Activated naive CD8-positive, alpha-beta T cell (primary cell): Measurements from ENCODE around the gene TRDN.
"Not testable (repeated sequence)": the region's sequence is repeated elsewhere in the genome, so short reads cannot be mapped to it uniquely, and the experiment has no call there.

Experiments
- H3K27ac Mint-ChIP-seq: one replicate; pipeline ENCODE4 v1.8.0; 2021; ENCODE audit warnings: mixed read lengths
- H3K27me3 Mint-ChIP-seq: one replicate; pipeline ENCODE4 v1.8.0; 2021; ENCODE audit warnings: mixed read lengths
- H3K36me3 Mint-ChIP-seq: one replicate; pipeline ENCODE4 v1.8.0; 2021; ENCODE audit warnings: mixed read lengths
- H3K4me1 Mint-ChIP-seq: one replicate; pipeline ENCODE4 v1.8.0; 2021; ENCODE audit warnings: low read depth, mixed read lengths
- H3K4me3 Mint-ChIP-seq: one replicate; pipeline ENCODE4 v1.8.0; 2021; ENCODE audit warnings: mild to moderate bottlenecking, mixed read lengths
- H3K9me3 Mint-ChIP-seq: one replicate; pipeline ENCODE4 v1.8.0; 2021; ENCODE audit warnings: low read depth, mixed read lengths

The TRDN gene

DNA sequence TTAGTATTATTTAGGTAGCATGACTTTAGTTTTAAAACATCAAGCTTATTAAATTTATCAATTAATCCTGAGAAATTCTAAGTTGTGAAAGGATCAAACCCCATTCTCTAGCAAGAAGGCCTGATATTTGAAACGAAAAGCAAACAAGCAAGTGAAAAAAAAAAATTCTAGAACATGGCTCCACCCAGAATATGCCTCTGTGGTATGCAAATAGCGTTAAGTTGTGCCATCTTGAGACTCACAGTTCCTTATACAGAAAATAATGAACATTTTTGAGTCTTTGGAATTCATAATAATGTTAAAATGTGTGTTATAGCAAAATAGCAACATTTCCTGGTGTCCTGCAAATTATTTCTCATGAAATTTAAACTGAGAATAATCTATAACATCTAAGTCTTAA lies 42.0 kb downstream of the TRDN start:
- Mint-ChIP-seq H3K36me3 (no peaks in the 10 kb centered on the region), H3K27ac (no peak overlapping the region), H3K4me1 (no peaks in the 10 kb centered on the region), H3K4me3 (no peak overlapping the region), H3K9me3 (no peaks in the 10 kb centered on the region), H3K27me3 (no peaks in the 10 kb centered on the region)

DNA sequence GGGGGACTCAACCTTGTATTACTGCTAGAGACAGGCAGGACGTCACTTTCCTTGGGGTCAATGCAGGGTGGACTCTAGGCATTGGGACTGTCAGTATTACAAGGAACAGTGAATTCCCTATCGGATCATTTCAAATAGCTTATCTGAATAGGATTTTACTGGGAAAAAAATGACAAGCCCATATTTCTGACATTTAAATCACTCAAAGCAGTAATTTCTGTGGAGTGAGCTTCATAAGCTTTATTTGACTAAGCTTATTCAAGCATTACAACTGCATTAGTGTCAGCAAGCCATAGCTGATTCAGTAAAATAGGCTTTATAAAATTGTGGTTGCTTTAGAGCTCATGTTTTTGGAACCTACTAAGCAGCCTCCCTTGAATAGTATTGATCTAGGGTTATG lies 44.3 kb downstream of the TRDN start:
- Mint-ChIP-seq H3K27ac (no peak overlapping the region), H3K4me3 (no peak overlapping the region), H3K36me3 (no peaks in the 10 kb centered on the region), H3K4me1 (no peaks in the 10 kb centered on the region), H3K9me3 (no peaks in the 10 kb centered on the region), H3K27me3 (no peaks in the 10 kb centered on the region)

DNA sequence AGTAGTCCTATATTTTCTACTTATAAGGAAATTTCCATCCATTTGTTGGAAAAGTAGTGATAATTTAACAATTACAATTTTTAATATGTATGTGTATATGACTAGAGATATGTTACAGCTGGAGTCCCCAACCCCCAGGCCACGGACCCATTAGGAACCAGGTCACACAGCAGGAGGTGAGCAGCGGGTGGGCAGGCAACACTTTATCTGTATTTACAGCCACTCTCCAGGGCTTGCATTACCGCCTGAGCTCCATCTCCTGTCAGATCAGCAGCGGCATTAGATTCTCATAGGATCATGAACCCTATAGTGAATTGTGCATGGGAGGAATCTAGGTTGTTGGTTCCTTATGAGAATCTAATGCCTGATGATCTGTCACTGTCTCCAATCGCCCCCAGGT lies 46.8 kb downstream of the TRDN start:
- Mint-ChIP-seq H3K4me1 (no peaks in the 10 kb centered on the region), H3K4me3 (no peak overlapping the region), H3K27ac (no peak overlapping the region), H3K9me3 (no peaks in the 10 kb centered on the region), H3K27me3 (no peaks in the 10 kb centered on the region), H3K36me3 (no peaks in the 10 kb centered on the region)

DNA sequence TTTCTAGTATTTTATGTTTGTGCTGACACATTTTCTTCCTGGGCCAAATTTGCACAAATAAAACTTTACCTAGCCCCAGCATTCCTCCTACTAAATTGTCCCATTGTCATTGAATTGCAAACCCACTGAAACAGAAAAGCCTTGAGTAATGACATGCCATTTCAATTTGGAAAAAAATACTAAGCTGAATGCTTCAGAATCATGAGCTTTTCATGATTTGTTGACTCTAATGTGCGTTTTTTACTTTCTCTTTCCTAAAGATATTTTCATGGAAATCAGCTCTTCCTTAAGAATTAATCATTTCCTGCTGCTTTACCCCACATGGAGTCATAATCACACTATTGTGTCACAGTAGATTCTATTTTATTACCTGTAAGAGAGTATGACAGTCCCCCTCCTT lies 47.4 kb downstream of the TRDN start:
- H3K36me3 Mint-ChIP-seq, result no peaks in the 10 kb centered on the region
- no peaks in the 10 kb centered on the region for H3K4me1 Mint-ChIP-seq
- H3K4me3 Mint-ChIP-seq, result no peak overlapping the region
- H3K9me3 Mint-ChIP-seq, result no peaks in the 10 kb centered on the region
- no peaks in the 10 kb centered on the region for H3K27me3 Mint-ChIP-seq
- H3K27ac Mint-ChIP-seq, result no peak overlapping the region

DNA sequence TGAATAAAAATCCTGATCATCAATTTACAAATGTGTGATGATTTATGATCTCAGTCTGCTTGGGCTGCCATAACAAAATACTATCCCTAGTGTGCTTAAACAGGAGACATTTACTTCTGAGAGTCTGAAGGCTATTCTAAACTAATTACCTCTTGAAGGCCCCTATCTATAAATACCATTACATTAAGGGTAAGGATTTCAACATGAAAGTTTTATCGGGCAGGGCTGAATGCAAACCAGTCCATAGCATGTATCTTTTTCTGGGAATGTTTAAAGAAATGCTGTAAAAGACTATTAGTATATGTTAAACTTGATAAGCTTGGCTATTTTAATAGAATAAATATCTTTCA lies 48.2 kb downstream of the TRDN start:
- H3K9me3 Mint-ChIP-seq, result no peaks in the 10 kb centered on the region
- H3K36me3 Mint-ChIP-seq, result no peaks in the 10 kb centered on the region

DNA sequence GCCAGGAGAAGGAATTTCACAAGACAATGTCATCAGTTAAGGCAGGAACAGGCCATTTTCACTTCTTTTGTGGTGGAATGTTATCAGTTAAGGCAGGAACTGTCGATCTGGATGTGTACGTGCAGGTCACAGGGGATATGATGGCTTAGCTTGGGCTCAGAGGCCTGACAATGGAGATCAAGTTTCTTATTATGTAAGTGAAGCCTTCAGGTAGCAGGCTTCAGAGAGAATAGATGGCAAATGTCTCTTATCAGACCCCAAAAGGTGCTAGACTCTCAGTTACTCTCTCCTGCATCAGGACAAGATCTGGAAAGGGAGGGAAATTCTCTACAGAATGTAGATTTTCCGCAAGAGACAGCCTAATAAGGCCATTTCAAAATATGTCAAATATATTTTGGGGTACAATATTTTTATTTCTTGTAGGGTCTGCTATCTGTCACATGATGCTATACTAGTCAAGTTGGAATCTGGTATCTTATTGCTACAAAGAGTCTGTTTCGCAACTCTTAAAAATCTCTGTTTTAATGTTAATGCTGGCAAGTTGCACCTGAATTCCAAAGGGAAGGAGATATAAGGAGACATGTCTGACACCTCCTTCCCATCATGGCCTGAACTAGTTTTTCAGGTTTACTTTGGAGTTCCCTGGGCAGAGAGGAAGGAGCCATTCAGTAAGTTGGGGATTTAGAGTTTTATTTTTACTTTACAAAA lies 48.8 kb downstream of the TRDN start:
- H3K27ac Mint-ChIP-seq, result no peak overlapping the region
- no peaks in the 10 kb centered on the region for H3K4me1 Mint-ChIP-seq
- H3K27me3 Mint-ChIP-seq, result no peaks in the 10 kb centered on the region
- H3K4me3 Mint-ChIP-seq, result no peak overlapping the region
- H3K36me3 Mint-ChIP-seq, result no peaks in the 10 kb centered on the region
- no peaks in the 10 kb centered on the region for H3K9me3 Mint-ChIP-seq

More for the DNA sequence above, 48.2 kb downstream of the TRDN start:
- Mint-ChIP-seq H3K4me3 (no peak overlapping the region), H3K27me3 (no peaks in the 10 kb centered on the region), H3K4me1 (no peaks in the 10 kb centered on the region), H3K27ac (no peak overlapping the region)

DNA sequence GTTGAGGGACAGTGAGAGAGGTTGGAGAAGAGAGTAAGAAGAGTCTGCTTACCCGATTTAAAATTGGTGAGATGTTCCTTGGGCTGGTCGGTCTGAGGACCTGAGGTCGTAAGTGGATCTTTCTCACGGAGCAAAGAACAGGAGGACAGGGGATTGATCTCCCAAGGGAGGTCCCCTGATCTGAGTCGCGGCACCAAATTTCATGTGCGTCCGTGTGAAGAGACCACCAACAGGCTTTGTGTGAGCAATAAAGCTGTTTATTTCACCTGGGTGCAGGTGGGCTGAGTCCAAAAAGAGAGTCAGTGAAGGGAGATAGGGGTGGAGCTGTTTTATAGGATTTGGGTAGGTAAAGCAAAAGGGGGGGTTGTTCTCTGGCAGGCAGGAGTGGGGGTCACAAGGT lies 49.3 kb downstream of the TRDN start:
- H3K4me1 Mint-ChIP-seq, H3K9me3 Mint-ChIP-seq, H3K4me3 Mint-ChIP-seq, H3K36me3 Mint-ChIP-seq, H3K27ac Mint-ChIP-seq, H3K27me3 Mint-ChIP-seq: not testable (repeated sequence)

DNA sequence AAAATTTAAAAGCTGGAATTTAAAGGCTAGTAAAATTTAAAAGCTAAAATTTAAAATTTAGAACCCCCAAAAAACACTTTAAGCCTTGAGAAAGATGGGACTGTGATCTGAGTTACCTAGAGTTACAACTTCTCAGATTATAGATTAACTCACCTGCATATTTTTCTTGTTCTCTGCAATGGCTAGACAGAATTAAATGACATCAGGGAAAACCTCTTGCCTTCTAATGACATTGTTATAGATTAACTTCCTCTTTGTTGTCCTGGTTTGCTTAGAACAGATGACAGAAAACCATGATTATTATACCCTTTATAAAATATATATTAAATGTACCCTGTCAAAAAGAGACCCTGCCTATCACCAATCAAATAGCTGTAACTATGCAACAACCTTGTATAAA lies 56.4 kb downstream of the TRDN start:
- Mint-ChIP-seq H3K4me3 (no peak overlapping the region), H3K27me3 (no peaks in the 10 kb centered on the region), H3K27ac (no peak overlapping the region), H3K4me1 (no peaks in the 10 kb centered on the region), H3K9me3 (no peaks in the 10 kb centered on the region), H3K36me3 (no peaks in the 10 kb centered on the region)

DNA sequence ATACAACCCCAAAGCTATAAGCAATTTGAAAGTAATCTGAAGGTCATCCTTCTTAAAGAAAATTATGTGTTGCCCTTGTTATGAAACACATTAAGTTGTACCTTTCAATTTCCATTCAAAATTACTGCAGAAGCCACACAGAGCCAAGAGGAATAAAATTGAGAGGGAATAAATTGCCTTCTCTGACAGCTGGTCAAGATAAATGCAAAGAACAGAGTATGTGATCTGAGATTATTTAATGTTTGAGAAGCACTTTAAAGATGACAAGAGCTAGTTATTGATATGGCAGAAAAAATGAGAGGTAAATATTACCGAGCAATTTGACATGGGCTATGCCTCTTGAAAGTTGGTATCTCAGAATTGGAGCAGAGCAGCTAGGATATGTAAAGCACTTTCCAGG lies 61.6 kb downstream of the TRDN start:
- Mint-ChIP-seq H3K27ac (no peak overlapping the region), H3K9me3 (no peaks in the 10 kb centered on the region), H3K36me3 (no peaks in the 10 kb centered on the region), H3K27me3 (no peaks in the 10 kb centered on the region), H3K4me1 (no peaks in the 10 kb centered on the region), H3K4me3 (no peak overlapping the region)

DNA sequence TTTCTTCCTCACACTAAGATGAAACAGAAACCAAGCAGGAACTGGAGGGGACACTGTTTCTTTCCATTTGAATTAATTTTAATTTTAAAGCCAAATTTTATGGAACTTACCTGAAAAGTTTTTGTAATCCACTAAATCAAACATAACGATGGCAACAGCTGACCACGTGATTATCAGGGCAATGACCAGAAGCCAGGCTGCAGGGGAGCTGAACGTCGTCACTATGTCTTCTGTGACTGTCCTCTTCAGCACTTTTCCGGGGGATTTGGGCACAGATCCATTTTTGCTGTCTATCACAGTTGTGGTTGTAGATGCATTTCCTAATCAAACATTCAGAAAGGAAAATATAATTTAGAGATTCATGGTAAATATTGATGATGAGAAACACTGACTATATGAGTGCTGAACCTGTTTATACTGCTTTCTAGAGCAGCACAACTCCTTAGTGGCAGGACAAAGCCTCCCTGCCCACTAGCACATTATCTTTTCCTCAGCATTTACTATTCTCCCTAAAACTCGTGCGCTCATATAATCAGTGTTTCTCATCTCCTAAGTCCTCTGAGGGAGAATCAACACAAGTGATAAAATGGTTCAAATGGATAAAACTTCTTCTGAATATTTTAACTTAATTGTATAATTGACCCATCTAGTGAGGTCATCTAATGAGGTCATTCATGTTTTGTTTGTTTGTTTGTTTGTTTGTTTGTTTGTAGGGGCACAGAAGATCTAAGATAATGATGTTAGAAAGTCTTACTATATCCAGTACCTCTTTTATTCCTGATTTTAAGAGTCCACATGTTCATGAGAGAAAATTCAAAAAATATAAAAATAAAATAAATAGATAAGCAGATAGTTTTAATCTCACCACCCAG lies 65.7 kb downstream of the TRDN start:
- no peak overlapping the region for H3K4me3 Mint-ChIP-seq
- H3K27me3 Mint-ChIP-seq, result no peaks in the 10 kb centered on the region
- H3K4me1 Mint-ChIP-seq, result no peaks in the 10 kb centered on the region
- H3K27ac Mint-ChIP-seq, result no peak overlapping the region
- no peaks in the 10 kb centered on the region for H3K9me3 Mint-ChIP-seq
- H3K36me3 Mint-ChIP-seq, result no peaks in the 10 kb centered on the region

DNA sequence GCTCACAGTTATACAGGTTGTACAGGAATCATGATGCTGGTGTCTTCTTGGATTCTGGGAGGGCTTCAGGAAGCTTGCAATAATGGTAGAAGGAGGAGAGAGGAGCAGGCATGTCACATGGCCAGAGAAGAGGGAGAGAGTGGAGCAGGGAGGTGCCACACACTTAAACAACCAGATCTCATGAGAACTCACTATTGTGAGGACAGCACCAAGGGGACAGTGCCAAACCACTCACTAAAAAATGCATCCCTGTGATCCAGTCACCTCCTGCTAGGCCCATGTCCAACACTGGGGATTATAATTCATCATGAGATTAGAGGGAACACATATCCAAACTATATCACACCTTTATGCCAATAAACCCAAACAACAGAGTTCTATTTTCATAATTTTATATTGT lies 67.2 kb downstream of the TRDN start:
- H3K27ac Mint-ChIP-seq, result no peak overlapping the region
- no peaks in the 10 kb centered on the region for H3K36me3 Mint-ChIP-seq
- no peaks in the 10 kb centered on the region for H3K9me3 Mint-ChIP-seq
- no peaks in the 10 kb centered on the region for H3K27me3 Mint-ChIP-seq
- no peak overlapping the region for H3K4me3 Mint-ChIP-seq
- no peaks in the 10 kb centered on the region for H3K4me1 Mint-ChIP-seq

DNA sequence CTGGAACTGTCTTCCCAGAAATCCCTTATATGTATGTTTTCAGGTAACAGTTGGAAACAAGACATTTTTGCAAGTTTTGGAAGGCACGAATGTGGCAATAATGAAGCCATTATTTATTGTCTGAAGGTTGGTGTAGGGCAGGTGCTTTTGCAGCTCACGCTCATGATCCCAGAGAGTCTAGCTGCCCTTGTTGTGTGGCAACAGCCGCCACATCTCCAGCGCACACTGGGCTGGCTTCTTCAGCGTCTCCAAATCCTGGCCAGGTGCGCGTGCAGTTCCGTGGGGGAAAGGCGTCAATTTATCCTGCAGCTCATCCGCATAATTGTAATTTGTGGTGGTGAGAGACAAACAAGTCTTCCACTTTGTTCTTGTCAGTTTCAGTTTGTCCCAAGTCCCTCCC lies 71.2 kb downstream of the TRDN start:
- H3K9me3 Mint-ChIP-seq, result no peaks in the 10 kb centered on the region
- H3K27me3 Mint-ChIP-seq, result no peaks in the 10 kb centered on the region
- no peak overlapping the region for H3K4me3 Mint-ChIP-seq
- H3K4me1 Mint-ChIP-seq, result no peaks in the 10 kb centered on the region
- H3K36me3 Mint-ChIP-seq, result no peaks in the 10 kb centered on the region
- H3K27ac Mint-ChIP-seq, result no peak overlapping the region

DNA sequence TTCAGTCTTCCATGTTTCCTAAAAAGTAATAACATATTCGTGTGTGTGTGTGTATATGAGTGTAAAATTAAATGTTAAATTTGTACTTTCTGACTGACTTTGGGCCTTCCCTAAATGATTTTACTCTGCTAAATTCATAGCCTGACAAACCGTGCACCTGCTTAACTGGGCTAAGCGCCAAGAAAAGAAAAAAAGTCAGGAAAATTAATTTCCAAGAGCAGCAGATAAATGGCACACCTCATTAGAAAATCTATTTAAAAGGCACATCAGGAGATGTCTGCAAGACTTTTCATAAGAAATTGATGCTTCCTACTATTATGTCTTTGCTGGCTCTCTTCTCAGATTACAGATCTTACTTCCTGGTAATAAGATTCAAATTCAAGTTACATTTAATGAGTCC lies 72.4 kb downstream of the TRDN start:
- Mint-ChIP-seq H3K27ac (no peak overlapping the region), H3K4me3 (no peak overlapping the region), H3K36me3 (no peaks in the 10 kb centered on the region), H3K4me1 (no peaks in the 10 kb centered on the region), H3K27me3 (no peaks in the 10 kb centered on the region), H3K9me3 (no peaks in the 10 kb centered on the region)

DNA sequence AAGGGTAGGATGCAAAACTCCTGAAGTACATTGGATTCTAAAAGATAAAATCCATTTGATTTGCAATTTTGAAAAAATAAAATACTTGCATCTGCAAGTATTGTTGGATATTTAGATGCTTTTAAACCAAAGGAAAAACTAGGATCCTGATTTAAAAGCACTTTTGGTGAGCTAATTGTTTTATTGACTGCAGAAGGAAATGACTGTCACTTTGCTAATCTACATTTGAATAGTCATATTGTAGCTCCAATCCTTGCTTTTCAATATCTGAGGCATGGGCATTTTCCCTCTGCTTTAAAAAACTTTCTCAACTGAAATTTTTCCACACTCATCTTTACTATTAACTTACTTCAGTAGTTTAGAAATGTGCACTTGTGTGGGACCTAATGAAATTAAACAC lies 74.1 kb downstream of the TRDN start:
- Mint-ChIP-seq H3K27me3 (no peaks in the 10 kb centered on the region), H3K36me3 (no peaks in the 10 kb centered on the region)

DNA sequence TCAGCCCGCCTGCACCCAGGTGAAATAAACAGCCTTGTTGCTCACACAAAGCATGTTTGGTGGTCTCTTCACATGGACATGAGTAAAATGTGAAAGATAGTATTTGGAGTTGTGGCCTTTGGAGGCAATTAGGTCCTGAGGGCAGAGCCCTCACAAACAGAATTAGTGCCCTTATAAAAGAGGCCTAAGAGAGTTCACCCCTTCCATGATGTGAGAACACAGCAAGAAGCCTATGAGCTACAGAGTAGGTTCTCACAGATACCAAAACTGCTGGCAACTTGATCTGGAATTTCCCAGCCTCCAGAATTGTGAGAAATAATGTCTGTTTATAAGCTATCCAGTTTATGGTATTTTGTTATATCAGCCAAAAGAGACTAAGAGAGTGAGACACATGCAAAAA lies 74.5 kb downstream of the TRDN start:
- Mint-ChIP-seq H3K36me3 (no peaks in the 10 kb centered on the region), H3K4me1 (no peaks in the 10 kb centered on the region), H3K27ac (no peak overlapping the region), H3K9me3 (no peaks in the 10 kb centered on the region), H3K4me3 (no peak overlapping the region), H3K27me3 (no peaks in the 10 kb centered on the region)

More for the DNA sequence above, 74.1 kb downstream of the TRDN start:
- Mint-ChIP-seq H3K9me3 (no peaks in the 10 kb centered on the region), H3K27ac (no peak overlapping the region), H3K4me1 (no peaks in the 10 kb centered on the region), H3K4me3 (no peak overlapping the region)

DNA sequence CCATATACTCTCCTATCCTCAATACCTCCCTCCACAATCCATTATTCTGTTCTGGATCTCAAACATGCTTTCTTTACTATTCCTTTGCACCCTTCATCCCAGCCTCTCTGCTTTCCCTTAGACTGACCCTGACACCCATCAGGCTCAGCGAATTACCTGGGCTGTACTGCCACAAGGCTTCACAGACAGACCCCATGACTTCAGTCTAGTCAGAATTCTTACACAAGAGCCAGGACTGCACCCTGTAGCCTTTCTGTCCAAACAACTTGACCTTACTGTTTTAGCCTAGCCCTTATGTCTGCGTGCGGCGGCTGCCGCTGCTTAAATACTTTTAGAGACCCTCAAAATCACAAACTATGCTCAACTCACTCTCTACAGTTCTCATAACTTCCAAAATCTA lies 76.9 kb downstream of the TRDN start:
- not testable (repeated sequence) for H3K36me3 Mint-ChIP-seq, H3K9me3 Mint-ChIP-seq, H3K27ac Mint-ChIP-seq

More for the DNA sequence above, 76.9 kb downstream of the TRDN start:
- H3K4me1 Mint-ChIP-seq, H3K4me3 Mint-ChIP-seq, H3K27me3 Mint-ChIP-seq: not testable (repeated sequence)
